HG03342 (cell line): ENCODE data around the gene CACNA1A.
"Not testable (repeated sequence)": the region's sequence is repeated elsewhere in the genome, so short reads cannot be mapped to it uniquely, and the experiment has no call there.

Experiments used
- ATAC-seq: cut with Tn5 transposase; IDR thresholded peaks from one replicate; pipeline ENCODE4 v1.9.1; 2021; ENCODE audit warnings: mild to moderate bottlenecking, moderate library complexity; ENCODE audit not compliant: unreplicated experiment

CACNA1A gene

DNA sequence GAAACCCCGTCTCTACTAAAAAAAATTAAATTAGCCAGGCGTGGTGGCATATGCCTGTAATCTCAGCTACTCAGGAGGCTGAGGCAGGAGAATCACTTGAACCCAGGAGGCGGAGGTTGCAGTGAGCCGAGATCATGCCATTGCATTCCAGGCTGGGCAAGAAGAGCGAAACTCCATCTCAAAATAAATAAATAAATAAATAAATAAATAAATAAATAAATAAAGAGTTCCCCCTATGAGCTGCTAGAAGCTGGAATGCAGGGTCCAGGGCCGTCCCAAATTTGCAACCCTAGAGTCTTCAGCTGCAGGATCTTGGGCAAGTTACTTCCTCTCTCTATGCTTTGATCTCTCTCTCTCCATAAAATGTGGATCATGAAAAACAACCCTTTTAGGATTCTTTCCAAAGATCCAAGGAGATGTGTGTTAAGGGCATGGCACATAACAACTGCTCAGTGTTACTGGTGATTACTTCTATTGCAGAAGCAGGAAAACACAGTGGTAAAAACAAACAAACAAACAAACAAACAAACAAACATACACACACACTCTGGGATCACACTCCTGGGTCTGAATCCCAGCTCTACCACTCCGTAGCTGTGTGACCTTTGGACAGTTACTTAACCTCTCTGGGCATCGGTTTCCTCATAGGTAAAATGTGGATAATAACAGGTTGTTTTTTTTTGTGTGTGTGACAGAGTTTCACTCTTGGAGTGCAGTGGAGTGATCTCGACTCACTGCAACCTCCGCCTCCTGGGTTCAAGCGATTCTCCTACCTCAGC lies 78.8 kb downstream of the CACNA1A start:
- ATAC-seq: no peak

DNA sequence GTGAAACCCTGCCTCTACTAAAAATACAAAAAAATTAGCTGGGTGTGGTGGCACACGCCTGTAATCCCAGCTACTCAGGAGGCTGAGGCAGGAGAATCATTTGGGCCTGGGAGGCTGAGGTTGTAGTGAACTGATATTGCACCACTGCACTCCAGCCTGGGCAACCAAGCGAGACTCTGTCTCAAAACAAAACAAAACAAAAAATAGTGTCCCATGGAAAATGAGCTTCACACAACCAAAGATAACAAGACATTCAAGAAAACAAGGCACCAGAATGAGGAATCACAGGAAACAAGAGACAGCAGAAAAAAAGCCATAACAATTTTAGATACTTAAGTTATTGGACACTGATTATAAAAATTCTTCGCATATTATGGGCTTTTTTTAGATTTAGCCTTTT lies 80.4 kb downstream of the CACNA1A start:
- ATAC-seq: not testable (repeated sequence)

DNA sequence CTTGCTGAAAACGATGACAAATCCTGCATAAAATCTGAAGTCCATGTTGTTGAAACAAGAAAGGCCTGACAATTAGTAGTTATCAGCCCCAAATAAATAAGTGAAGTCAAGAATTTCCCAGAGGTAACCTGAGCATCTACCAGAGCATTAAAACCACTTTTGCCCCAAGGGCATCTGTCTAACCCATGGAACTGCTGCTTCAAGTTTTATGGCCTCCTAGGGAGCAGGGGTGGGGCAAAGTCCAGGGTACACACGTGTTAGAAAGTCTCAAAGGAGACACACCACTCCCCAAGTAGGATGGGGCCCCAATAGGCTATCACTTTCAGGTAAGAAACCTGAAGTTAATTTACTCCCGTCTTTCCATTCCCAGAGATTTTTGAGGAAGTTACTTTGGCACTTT lies 81.1 kb downstream of the CACNA1A start:
- no peak for ATAC-seq

DNA sequence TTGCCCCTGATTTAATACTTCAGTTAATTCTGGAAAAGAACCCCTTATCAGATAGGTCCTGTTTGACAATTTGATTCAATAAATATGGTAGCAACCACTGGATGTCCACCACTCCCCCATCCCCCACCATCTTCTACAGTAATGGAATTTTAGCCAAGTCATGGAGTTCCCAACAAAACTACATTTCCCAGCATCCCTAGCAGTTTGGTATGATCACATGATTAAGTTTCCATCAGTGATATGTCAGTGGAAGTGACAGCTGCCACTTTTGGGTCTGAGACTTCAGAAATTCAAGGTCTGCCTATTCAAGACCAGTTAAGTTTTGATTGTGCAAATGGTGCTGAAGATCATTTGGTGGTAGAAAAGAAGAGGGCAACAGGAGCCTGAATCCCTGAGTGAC lies 85.5 kb downstream of the CACNA1A start:
- ATAC-seq: no peak

DNA sequence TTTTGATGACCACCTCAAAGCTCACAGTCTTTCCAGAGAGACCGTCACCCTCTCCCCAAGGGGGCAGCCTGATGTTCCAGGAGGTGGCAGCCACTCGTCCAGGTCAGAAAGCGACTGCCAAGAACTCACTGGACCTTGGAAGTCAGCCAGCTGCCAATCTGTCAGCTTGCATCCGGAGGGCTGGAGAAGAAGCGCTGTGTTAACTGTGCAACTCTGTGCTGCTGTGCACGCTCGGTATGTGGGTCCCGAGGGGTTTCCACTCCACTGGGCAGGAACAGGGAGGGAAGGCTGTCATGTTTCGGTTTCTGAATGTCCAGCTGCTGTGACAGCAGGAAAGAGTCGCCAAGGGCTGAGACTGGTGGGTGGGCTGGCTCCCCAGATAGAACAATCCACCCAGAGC lies 89.2 kb downstream of the CACNA1A start:
- ATAC-seq: no peak

DNA sequence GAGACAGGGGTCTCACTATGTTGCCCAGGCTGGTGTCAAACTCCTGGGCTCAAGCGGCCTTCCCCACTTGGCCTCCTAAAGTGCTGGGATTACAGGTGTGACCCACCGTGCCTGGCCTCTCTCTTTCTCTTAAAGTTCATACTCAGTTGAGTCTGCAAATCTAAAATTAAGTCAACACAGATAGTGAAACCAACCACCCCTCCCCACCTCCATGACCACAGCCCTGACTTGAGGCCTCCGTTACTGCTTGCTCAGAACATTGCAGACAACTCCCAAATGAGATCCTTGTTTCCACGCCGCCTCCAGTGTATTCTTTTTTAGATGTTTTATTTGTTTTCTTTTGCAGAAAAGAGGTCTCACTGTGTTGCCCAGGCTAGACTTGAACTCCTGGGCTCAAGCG lies 94.4 kb downstream of the CACNA1A start:
- ATAC-seq: no peak

DNA sequence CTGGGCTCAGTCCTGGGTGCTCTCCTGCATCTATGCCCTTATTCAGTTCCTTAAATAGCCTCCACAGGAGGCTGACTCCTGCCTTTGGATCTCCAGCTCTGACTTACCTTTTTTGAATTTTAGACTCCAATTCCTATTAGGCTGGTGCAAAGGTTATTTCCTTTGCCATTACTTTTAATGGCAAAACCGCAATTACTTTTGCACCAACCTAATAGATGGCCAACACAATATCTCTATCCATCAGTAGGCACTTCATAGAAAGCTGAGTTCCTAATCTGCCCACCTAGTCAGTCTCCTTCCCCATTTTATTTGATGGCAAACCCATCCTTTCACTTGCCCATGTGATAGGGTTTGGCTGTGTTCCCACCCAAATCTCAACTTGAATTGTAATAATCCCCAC lies 95.3 kb downstream of the CACNA1A start:
- no peak for ATAC-seq

DNA sequence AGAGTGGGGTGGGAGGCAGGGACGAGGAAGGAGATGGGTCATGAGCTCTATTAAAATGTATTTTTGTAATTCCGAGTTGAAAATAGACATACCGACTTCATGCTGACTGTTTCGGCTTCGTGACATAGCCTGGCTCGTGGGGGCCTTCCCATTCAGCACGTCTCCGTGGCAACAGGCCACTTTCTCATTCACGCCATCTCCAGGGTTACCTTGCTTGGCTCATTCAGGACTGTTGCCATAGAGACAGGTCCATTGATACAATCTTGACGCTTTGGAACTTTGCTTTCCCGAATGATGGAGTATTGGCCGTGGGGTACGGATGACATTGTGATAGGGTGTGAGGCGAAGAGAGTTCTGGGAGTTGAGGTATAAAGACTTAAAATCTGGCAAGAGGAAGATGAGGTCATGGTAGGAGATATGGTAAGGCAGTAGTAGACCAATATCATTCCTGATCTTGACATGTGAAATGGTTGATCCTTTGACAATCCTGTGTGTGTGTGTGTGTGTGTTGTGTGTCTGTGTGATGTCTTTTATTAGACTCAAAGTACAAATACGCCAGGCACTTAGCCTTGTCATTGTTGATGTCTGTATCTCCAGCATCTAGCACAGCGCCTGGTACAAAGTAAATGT lies 97.3 kb downstream of the CACNA1A start:
- ATAC-seq: no peak

DNA sequence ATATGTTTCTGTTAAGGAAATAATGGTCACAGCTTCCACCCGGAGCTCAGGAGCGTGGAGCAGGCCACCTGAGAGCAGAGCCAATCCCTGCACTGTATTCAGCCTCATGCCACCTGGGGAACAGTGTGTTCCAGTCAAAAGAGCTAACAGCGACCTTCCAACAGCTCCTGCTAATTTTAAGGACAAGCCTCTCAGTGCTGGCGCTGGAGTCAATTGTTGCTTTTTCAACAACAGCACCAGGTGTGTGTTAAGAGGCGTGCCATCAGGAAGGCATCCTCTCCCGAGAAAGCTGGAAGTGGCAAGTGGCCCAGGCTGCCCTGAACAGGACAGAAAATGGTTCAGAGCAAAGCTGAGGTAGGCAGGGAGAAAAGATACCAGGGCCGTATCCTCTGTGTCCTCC lies 102.0 kb downstream of the CACNA1A start:
- no peak for ATAC-seq

DNA sequence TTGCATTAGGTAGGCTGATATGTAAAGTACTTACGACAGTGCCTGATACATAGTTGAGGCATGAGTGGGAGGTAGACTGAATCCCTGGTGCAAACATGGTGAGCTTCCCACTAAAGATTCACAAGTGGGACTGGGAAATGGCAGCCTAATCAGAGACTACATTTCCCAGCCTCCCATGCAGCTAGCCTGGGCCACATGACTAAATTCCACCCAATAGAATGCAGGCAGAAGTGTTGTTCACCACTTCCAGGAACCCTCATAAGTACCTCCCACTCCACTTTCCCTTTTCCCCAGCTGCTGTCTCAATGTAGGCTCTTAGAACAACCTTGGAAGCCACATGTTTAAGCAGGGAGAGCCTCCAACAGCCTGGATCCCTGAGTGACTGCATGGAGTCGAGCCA lies 104.9 kb downstream of the CACNA1A start:
- ATAC-seq: no peak

DNA sequence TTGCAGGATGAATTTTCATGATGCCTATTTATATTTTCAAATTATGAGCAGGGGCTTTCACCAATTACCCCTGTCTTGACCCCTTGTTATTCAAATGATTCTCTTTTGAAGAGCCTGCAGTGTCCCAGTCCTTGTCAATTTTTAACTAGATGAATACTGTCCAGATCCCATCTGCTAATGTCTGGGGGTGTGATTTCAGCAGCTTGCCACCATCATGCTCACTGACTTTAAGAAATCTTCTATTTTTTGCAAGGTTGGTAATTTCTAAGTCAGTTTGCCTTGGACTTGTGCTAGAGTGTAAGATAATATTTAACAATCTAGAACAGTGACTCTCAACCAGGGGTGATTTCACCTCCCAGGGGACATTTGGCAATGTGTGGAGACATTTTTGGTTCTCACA lies 106.0 kb downstream of the CACNA1A start:
- ATAC-seq: no peak

DNA sequence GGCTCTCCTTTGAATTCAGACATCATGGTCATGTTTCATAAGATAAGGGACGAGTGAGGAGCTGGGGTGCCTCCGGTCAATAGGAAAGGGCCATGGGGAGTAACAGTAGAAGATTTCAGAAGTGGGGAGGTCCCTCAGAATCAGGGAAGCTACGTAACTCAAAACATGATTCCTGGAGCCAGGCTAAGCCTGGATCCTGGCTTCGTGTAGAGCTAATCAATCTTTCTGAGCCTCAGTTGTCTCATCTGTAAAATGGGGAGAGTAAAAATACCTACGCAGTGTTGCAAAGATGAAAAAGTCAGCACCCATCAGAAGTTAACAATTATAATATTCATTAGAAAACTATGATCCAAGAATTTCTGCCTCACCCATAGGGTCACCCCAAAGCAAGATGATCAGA lies 106.5 kb downstream of the CACNA1A start:
- no peak for ATAC-seq

DNA sequence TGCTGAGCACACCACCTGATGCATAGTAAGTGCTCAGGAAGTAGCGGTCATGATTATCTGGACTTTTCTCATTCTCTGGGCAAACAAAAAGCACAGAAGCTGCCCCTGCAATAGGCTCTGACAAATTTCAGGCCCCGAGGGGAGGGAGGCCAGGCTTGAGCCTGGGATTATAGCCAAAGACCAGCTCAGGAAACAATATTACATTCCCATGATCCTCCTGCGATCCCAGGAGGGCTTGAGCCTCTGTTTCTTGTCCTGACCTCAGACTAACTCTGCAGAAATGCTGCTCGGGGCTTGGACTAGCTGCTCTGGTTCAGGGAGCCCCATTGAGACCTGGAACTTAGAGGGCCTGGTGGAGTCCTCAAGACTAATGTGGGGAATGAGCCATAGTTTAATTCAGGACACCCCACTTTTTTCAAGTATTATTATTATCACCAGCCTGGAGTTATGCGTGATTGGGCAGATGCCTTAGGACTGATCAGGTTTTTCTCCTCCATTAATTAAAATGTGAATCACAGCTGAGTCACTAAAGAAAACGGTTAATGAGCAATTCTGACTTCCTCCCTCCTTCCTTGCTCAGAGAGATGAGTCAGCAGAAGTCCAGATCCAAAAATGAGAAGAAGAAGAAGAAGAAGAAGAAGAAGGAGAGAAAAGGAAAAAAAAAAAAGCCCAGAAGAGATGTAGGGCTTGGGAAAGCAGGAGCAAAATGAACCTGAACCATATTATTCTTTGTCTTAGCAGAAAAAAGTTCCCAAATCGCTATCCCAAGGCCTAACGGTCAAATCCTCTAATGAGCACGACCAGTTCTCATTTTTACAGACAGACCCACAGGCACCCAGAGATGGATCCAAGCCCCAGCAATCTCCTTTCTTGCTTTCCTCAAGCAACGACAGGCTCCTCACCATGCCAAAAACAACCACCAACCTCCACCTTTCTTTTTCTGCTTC lies 107.2 kb downstream of the CACNA1A start:
- ATAC-seq: no peak

DNA sequence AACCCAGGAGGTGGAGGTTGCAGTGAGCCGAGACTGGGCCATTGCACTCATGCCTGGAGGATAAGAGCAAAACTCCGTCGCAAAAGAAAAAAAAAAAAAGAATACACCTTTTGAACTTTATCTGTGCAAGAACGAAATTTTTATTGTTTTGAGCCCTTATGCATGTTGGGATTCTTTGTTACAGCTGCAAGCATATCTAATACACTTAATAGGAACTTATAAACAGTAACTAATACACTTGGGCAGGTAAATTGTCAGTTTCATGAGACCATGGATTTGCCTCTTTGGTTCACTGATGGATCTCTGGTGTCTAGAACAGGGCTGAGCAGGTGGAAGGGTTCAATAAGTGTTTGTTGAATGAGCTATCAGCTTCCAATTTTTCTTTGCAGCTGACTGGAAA lies 108.1 kb downstream of the CACNA1A start:
- no peak for ATAC-seq

DNA sequence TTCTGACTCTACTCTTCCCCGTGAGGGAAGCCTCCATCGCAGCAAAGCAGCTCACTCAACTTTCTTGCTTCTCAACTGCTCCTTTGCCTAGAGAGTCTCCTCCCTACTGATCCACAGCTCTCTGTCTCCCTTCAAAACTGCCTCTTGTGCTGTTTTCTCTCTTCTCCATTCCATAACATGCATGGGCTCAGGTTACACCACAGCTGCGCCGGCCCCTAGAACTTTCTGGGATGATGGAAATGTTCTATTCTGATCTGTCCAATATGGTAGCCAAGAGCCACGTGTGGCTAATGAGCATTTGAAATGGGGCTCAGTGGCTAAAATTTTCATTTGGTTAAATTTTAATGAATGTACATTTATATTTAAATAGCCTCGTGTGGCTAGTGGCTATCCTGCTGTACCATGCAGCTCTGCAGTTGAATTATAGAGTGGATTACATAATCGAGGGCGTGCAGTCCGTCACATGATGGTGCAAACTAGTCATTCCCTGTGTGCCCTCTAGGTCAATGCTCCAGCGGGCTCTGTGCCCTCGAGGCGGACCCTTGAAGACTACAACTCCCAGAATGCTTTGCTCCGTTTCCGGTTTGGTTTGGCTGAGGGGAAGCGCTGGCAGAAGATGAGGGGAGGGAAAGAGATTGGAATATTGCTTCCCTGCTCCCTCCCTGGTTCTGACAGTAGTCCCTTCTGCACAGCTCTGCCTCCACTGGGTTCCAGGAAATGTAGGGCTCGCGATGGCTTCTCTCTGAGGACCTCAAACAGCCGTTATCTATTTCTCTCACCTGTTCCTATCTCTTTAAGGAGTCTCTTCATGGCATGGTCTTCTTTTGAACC lies 109.8 kb downstream of the CACNA1A start:
- ATAC-seq: no peak

DNA sequence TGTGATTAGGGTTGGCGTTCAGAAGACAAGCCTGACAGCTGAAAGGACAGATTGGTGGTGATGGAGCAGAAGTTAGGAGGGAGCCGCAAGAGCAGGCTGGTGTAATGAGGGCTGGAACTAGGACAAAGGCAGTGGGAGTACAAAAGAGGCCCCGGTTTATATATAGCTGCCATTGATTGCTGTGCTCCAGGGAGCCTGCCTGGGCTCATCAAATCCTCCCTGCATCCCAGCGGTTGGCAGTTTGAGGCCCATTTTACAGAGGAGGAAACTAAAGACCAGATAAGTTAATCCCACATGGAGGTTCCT lies 123.7 kb downstream of the CACNA1A start:
- no peak for ATAC-seq

DNA sequence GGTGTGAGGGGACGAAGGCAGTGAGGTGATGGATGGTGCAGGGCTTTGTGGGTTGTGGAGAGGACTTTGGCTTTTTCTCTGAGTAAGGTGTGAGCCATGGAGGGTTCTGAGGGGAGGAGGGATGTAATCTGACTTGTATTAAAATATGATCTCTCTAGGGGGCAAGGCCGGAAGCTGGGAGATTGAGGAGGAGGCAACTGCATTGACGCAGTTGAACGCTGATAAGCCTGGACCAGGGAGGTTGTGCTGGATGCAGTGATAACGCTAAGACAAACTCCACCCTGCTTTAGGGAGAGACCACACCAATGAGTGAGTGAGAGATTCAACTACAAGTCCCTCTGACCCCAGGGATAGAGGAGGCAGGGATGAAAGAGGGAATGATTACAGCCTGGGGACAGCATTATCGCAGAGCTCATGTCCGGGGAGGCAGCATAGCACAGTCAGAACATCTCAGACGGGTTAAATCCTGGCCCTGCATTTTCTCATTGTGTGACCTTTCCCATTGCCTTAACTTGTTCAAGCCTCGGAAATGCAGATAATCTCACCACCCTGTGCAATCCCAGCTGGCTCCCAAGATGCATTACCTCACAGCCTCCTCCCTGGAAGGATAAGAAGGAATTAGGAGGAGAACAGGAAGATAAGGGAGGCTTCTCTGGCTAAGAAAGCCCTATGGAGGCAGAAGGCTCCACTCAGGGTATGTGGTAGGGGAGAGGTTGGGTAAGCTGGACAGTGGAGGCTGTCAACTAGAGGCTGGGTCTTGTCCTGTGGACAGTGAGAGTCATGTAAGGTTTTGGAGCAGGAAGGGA lies 124.2 kb downstream of the CACNA1A start:
- ATAC-seq: no peak

DNA sequence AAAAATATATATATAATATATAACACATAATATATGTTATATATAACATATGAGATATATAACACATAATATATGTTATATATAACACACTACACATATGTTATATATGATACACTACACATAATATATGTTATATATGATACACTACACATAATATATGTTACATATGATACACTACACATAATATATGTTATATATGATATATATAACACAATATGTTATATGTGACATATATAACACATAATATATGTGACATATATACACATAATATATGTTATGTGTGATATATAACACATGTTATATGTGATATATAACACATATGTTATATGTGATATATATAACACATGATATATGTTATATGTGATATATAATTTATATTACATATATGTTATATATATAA lies 129.7 kb downstream of the CACNA1A start:
- no peak for ATAC-seq

DNA sequence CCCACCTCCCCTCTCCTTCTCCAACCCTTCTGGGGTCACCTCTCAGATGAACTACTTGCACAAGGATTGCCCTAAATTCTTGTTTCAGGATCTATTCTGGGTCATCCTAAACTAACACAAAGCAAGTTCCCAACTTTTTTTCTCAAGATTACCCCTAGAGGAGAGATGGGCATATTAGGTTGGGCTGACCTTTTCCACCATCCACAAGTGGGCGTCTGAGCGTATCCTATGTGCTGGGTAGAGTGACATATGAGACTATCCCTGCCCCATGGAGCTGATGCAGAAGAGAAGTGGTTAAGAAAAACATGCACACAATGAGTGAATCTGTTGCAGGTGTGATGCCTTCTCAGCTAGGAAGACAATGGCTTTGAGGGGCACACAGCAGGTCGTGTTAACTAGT lies 132.7 kb downstream of the CACNA1A start:
- ATAC-seq: no peak

DNA sequence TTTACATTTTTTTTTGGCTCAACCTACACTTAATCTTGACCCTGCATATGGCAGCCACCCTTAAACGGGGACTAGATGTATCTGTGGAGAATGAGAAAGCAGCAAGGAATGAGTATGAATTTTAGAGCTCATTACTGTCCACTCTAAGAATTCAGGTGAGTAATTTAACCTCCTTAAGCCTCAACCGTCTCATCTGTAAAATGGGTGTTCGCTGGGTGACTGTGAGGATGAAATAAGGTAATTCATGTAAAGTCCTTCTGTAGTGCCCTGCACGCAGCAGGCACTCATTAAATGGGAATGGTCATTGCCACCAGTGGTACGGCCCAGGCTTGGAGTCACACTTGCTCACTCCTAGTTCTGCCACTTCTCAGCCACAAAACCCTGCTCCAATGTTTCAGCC lies 135.3 kb downstream of the CACNA1A start:
- no peak for ATAC-seq
